SU-DHL-6 (cell line): ENCODE measurements around the gene BOD1.

ENCODE experiments used
- H2AFZ ChIP-seq: fragments of 200-600 bp; sonication (generic); 2 replicates; pipeline ENCODE4 v1.6.1; 2014; ENCODE audit warnings: low read depth, mild to moderate bottlenecking, moderate library complexity, mixed read lengths, antibody characterized with exemption, low read length; ENCODE audit not compliant: severe bottlenecking
- H3F3A ChIP-seq: fragments of 200-600 bp; shearing (Covaris generic); 2 replicates; pipeline ENCODE4 v1.6.0; 2016; ENCODE audit warnings: antibody characterized with exemption, mild to moderate bottlenecking; ENCODE audit not compliant: insufficient read depth
- H3K27ac ChIP-seq: fragments of 200-600 bp; sonication (generic); 2 replicates; pipeline ENCODE4 v1.5.1; 2016; ENCODE audit warnings: low read depth, mild to moderate bottlenecking, low read length, moderate library complexity, mixed read lengths
- H3K27me3 ChIP-seq: fragments of 200-600 bp; sonication (generic), shearing (Covaris generic); 2 replicates; pipeline ENCODE4 v1.6.0; 2014; ENCODE audit warnings: mild to moderate bottlenecking, low read length
- H3K36me3 ChIP-seq: fragments of 200-600 bp; sonication (generic); 2 replicates; pipeline ENCODE4 v1.6.1; 2014; ENCODE audit warnings: mild to moderate bottlenecking, low read length, mixed read lengths
- H3K4me2 ChIP-seq: fragments of 300-600, 200-600 bp; shearing (Covaris generic), sonication (generic); 2 replicates; pipeline ENCODE4 v1.6.0; 2014; ENCODE audit warnings: low read length, low read depth, mild to moderate bottlenecking; ENCODE audit not compliant: poor library complexity, severe bottlenecking
- H3K4me3 ChIP-seq: fragments of 200-600 bp; sonication (generic); 2 replicates; pipeline ENCODE4 v1.5.1; 2014; ENCODE audit warnings: antibody characterized with exemption, low read length, mild to moderate bottlenecking, mixed read lengths; ENCODE audit not compliant: insufficient read depth, poor library complexity, severe bottlenecking
- H3K79me2 ChIP-seq: fragments of 200-600 bp; sonication (generic); 2 replicates; pipeline ENCODE4 v1.6.1; 2014; ENCODE audit warnings: mild to moderate bottlenecking, low read length, moderate library complexity; ENCODE audit not compliant: insufficient read depth
- H3K9ac ChIP-seq: fragments of 200-600 bp; sonication (generic); 2 replicates; pipeline ENCODE4 v1.7.0; 2014; ENCODE audit warnings: mild to moderate bottlenecking, low read length
- H3K9me2 ChIP-seq: fragments of 200-600 bp; sonication (generic); replicated peaks from 2 replicates; pipeline ENCODE4 v1.6.1; 2014; ENCODE audit warnings: low read length; ENCODE audit not compliant: insufficient read depth
- H3K9me3 ChIP-seq: fragments of 200-600 bp; sonication (generic); 2 replicates; pipeline ENCODE4 v1.6.1; 2014; ENCODE audit warnings: low read length, mixed read lengths; ENCODE audit not compliant: insufficient read depth
- H4K20me1 ChIP-seq: fragments of 200-600 bp; sonication (generic); 2 replicates; pipeline ENCODE4 v1.6.1; 2014; ENCODE audit warnings: low read depth, mild to moderate bottlenecking, antibody characterized with exemption, low read length, moderate library complexity, mixed read lengths
- CTCF ChIP-seq: fragments of 200-600 bp; sonication (generic); IDR thresholded peaks from one replicate; pipeline ENCODE4 v1.5.1; 2017; ENCODE audit warnings: antibody characterized with exemption, mild to moderate bottlenecking, low read length, moderate library complexity; ENCODE audit not compliant: insufficient read depth, poor library complexity, severe bottlenecking
- EZH2phosphoT487 ChIP-seq: fragments of 200-600 bp; sonication (generic), shearing (Covaris generic); conservative IDR thresholded peaks from 2 replicates; pipeline ENCODE4 v1.6.1; 2018; ENCODE audit warnings: mild to moderate bottlenecking, antibody characterized with exemption, low read length, moderate library complexity, mixed read lengths

BOD1 gene

GRCh38 chr5:173597304-173597703 lies 19.1 kb downstream of the BOD1 start:
- Histone ChIP-seq H3K9me3 (peaks cover 17% of the 10 kb centered on the region; the same call in 1 of the 2 replicates), H3K79me2 (no peaks in the 10 kb centered on the region)

GRCh38 chr5:173595841-173596240 lies 20.6 kb downstream of the BOD1 start:
- no peak for TF ChIP-seq CTCF
- no peak for TF ChIP-seq EZH2phosphoT487
- H3K4me3 ChIP-seq: no peak overlapping the region
- no peak overlapping the region for H3K4me2 ChIP-seq

More at GRCh38 chr5:173597304-173597703, 19.1 kb downstream of the BOD1 start:
- Histone ChIP-seq H3K9me2 (no peaks in the 10 kb centered on the region), H2AFZ (no peak overlapping the region), H3K4me3 (no peak overlapping the region), H3K27me3 (no peaks in the 10 kb centered on the region), H3K4me2 (no peak overlapping the region), H3K9ac (no peak overlapping the region), H3F3A (no peaks in the 10 kb centered on the region), H4K20me1 (no peaks in the 10 kb centered on the region), H3K36me3 (peaks cover 5% of the 10 kb centered on the region; the same call in 1 of the 2 replicates), H3K27ac (no peak overlapping the region)
- TF ChIP-seq CTCF (no peak), EZH2phosphoT487 (no peak)

GRCh38 chr5:173594061-173594460 lies 22.4 kb downstream of the BOD1 start:
- H3F3A ChIP-seq: no peaks in the 10 kb centered on the region
- H3K79me2 ChIP-seq: no peaks in the 10 kb centered on the region
- peaks cover 31% of the 10 kb centered on the region; the same call in 1 of the 2 replicates for H3K9me3 ChIP-seq

More at GRCh38 chr5:173595841-173596240, 20.6 kb downstream of the BOD1 start:
- Histone ChIP-seq H3F3A (no peaks in the 10 kb centered on the region), H3K36me3 (peaks cover 5% of the 10 kb centered on the region; the same call in 1 of the 2 replicates), H3K9ac (no peak overlapping the region), H2AFZ (no peak overlapping the region), H3K27ac (no peak overlapping the region), H3K9me3 (peaks cover 31% of the 10 kb centered on the region; the same call in 1 of the 2 replicates), H3K79me2 (no peaks in the 10 kb centered on the region), H4K20me1 (no peaks in the 10 kb centered on the region), H3K27me3 (no peaks in the 10 kb centered on the region), H3K9me2 (no peaks in the 10 kb centered on the region)

More at GRCh38 chr5:173594061-173594460, 22.4 kb downstream of the BOD1 start:
- H3K9me2 ChIP-seq: no peaks in the 10 kb centered on the region
- H3K36me3 ChIP-seq: peaks cover 5% of the 10 kb centered on the region; the same call in 1 of the 2 replicates
- no peak overlapping the region for H3K4me3 ChIP-seq
- H3K27ac ChIP-seq: no peak overlapping the region
- no peaks in the 10 kb centered on the region for H3K27me3 ChIP-seq
- no peaks in the 10 kb centered on the region for H4K20me1 ChIP-seq
- H2AFZ ChIP-seq: no peak overlapping the region
- H3K4me2 ChIP-seq: no peak overlapping the region
- no peak overlapping the region for H3K9ac ChIP-seq
- no peak for TF ChIP-seq EZH2phosphoT487
- TF ChIP-seq CTCF: no peak
